ENCODE results near the gene RIN3. TPM values are rescaled to one million over a fixed set of nuclear protein-coding genes. Genes with fewer than 3 reads are reported as not detected.

RIN3 gene
- polyA plus RNA-seq, 6 donors from 2014 or later = 7.6 to 43.7 (median 24.5) TPM

GRCh38 chr14:92575748-92576303 is 62.2 kb downstream of the RIN3 start:
- peak overlapping the region in 3 of 6 donors; percentile 6 to 91 (median 22) for H3K27ac Mint-ChIP-seq
- H3K4me1 Mint-ChIP-seq = peaks cover 33 to 54% (median 37%) of the 10 kb centered on the region in 3 donors
- H3K4me3 Mint-ChIP-seq = peak overlapping the region in 2 of 8 donors; percentile 6 to 84
- no peaks in the 10 kb centered on the region for H3K9me3 Mint-ChIP-seq
- ATAC-seq (ENCODE audit: low read depth in 2 of 2) (no peak), DNase-seq (no peak)
- H3K27me3 Mint-ChIP-seq = no peaks in the 10 kb centered on the region
- H3K36me3 Mint-ChIP-seq = peaks cover 0 to 22% of the 10 kb centered on the region in 2 donors

- peaks cover 0 to 2% (median 0%) of the 10 kb centered on the region in 7 donors for H3K9me3 Mint-ChIP-seq
- peaks cover 41 to 69% (median 46%) of the 10 kb centered on the region in 3 donors for H3K4me1 Mint-ChIP-seq
- H3K36me3 Mint-ChIP-seq = peaks cover 0 to 17% of the 10 kb centered on the region in 2 donors
- DNase-seq (peak; percentile 48), ATAC-seq (ENCODE audit: low read depth in 2 of 2) (peak; percentile 84 to 86)
- peak overlapping the region; percentile 23 to 91 (median 78) for H3K4me3 Mint-ChIP-seq
- no peaks in the 10 kb centered on the region for H3K27me3 Mint-ChIP-seq
- peak overlapping the region; percentile 56 to 96 (median 88) for H3K27ac Mint-ChIP-seq
Measured at GRCh38 chr14:92577321-92577742, 63.8 kb downstream of the RIN3 start.

GRCh38 chr14:92578511-92578910 is 64.9 kb downstream of the RIN3 start:
- H3K4me3 Mint-ChIP-seq = peak overlapping the region in 3 of 8 donors; percentile 45 to 77 (median 71)
- DNase-seq (no peak), ATAC-seq (ENCODE audit: low read depth in 2 of 2) (no peak)
- H3K27me3 Mint-ChIP-seq = no peaks in the 10 kb centered on the region
- H3K36me3 Mint-ChIP-seq = peaks cover 0 to 28% of the 10 kb centered on the region in 2 donors
- peaks cover 0 to 5% (median 4%) of the 10 kb centered on the region in 7 donors for H3K9me3 Mint-ChIP-seq
- H3K27ac Mint-ChIP-seq = peak overlapping the region in 3 of 6 donors; percentile 1 to 91 (median 71)
- peaks cover 48 to 80% (median 56%) of the 10 kb centered on the region in 3 donors for H3K4me1 Mint-ChIP-seq

GRCh38 chr14:92579244-92579936 is 65.8 kb downstream of the RIN3 start:
- H3K4me1 Mint-ChIP-seq = peaks cover 48 to 88% (median 58%) of the 10 kb centered on the region in 3 donors
- peaks cover 0 to 5% (median 4%) of the 10 kb centered on the region in 7 donors for H3K9me3 Mint-ChIP-seq
- peaks cover 0 to 28% of the 10 kb centered on the region in 2 donors for H3K36me3 Mint-ChIP-seq
- no peaks in the 10 kb centered on the region for H3K27me3 Mint-ChIP-seq
- H3K4me3 Mint-ChIP-seq = peak overlapping the region in 1 of 8 donors; percentile 37
- no peak for ATAC-seq (ENCODE audit: low read depth in 2 of 2)
- peak overlapping the region in 1 of 6 donors; percentile 79 for H3K27ac Mint-ChIP-seq
- no peak for DNase-seq

GRCh38 chr14:92581206-92581605 is 67.6 kb downstream of the RIN3 start:
- Mint-ChIP-seq H3K36me3 (peaks cover 0 to 28% of the 10 kb centered on the region in 2 donors), H3K4me3 (peak overlapping the region in 2 of 8 donors; percentile 64 to 84), H3K27ac (peak overlapping the region in 3 of 6 donors; percentile 39 to 65 (median 48)), H3K9me3 (peaks cover 0 to 5% (median 4%) of the 10 kb centered on the region in 7 donors), H3K4me1 (peaks cover 57 to 98% (median 61%) of the 10 kb centered on the region in 3 donors), H3K27me3 (no peaks in the 10 kb centered on the region)
- DNase-seq (no peak), ATAC-seq (ENCODE audit: low read depth in 2 of 2) (no peak)

GRCh38 chr14:92581966-92582566 is 68.5 kb downstream of the RIN3 start:
- H3K4me3 Mint-ChIP-seq = peak overlapping the region in 5 of 8 donors; percentile 1 to 84 (median 61)
- H3K36me3 Mint-ChIP-seq = peaks cover 1 to 28% of the 10 kb centered on the region in 2 donors
- ATAC-seq (ENCODE audit: low read depth in 2 of 2) (peak in 1 of 2 donors; percentile 42), DNase-seq (no peak)
- H3K9me3 Mint-ChIP-seq = peaks cover 0 to 5% (median 4%) of the 10 kb centered on the region in 7 donors
- peak overlapping the region in 5 of 6 donors; percentile 16 to 84 (median 67) for H3K27ac Mint-ChIP-seq
- H3K4me1 Mint-ChIP-seq = peaks cover 55 to 98% (median 60%) of the 10 kb centered on the region in 3 donors
- H3K27me3 Mint-ChIP-seq = no peaks in the 10 kb centered on the region

GRCh38 chr14:92582706-92583452 is 69.3 kb downstream of the RIN3 start:
- DNase-seq (no peak), ATAC-seq (ENCODE audit: low read depth in 2 of 2) (peak; percentile 36 to 80)
- Mint-ChIP-seq H3K27me3 (no peaks in the 10 kb centered on the region), H3K36me3 (peaks cover 5 to 28% of the 10 kb centered on the region in 2 donors), H3K4me3 (peak overlapping the region in 4 of 8 donors; percentile 1 to 78 (median 58)), H3K9me3 (peaks cover 0 to 5% (median 4%) of the 10 kb centered on the region in 7 donors), H3K27ac (peak overlapping the region in 3 of 6 donors; percentile 6 to 65 (median 62)), H3K4me1 (peaks cover 51 to 98% (median 56%) of the 10 kb centered on the region in 3 donors)

DNA sequence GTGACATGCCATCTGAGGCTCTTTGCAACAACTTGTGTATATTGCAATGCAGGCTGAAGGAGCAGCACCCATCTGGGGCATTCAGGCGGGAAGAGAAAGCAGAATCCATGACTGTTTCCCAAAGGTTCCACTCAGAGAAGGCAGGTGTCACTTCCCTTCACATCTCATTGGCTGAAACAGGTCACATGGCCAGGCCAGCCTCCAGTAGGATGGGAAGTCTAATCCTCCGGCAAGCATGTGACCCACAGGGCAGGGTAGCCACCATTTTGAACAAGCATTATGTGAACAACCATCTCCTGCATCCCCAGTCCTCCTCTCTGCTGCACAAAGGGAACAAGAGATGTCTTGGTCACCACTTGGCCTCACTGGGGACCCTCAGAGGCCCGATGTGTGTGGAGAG is 70.6 kb downstream of the RIN3 start:
- no peak for ATAC-seq (ENCODE audit: low read depth in 2 of 2)
- H3K9me3 Mint-ChIP-seq = peaks cover 0 to 5% (median 4%) of the 10 kb centered on the region in 7 donors

DNA sequence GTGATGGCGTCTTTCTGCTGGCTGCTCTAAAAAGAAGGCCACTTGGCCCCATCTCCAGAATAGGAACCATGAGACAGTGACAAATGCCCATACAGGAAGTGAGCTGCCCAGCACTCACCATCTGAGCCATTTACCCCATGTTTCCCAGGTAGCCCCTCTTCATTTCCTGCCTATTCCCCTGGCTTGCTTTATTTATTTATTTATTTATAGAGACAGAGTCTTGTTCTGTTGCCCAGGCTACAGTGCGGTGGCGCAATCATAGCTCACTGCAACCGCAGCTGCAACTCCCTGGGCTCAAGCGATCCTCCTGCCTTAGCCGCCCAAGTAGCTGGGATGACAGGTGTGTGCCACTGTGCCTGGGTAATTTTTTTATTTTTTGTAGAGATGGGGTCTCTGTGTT is 71.2 kb downstream of the RIN3 start:
- no peak for ATAC-seq (ENCODE audit: low read depth in 2 of 2)
- DNase-seq = no peak
- H3K27ac Mint-ChIP-seq = peak overlapping the region in 3 of 6 donors; percentile 33 to 77 (median 56)
- peaks cover 5 to 22% of the 10 kb centered on the region in 2 donors for H3K36me3 Mint-ChIP-seq
- peaks cover 50 to 91% (median 60%) of the 10 kb centered on the region in 3 donors for H3K4me1 Mint-ChIP-seq
- H3K27me3 Mint-ChIP-seq = no peaks in the 10 kb centered on the region
- H3K4me3 Mint-ChIP-seq = peak overlapping the region in 1 of 8 donors; percentile 7
- peaks cover 0 to 5% (median 4%) of the 10 kb centered on the region in 7 donors for H3K9me3 Mint-ChIP-seq

More for the DNA sequence above, 70.6 kb downstream of the RIN3 start:
- DNase-seq = no peak
- no peaks in the 10 kb centered on the region for H3K27me3 Mint-ChIP-seq
- H3K36me3 Mint-ChIP-seq = peaks cover 5 to 28% of the 10 kb centered on the region in 2 donors
- H3K4me3 Mint-ChIP-seq = no peak overlapping the region
- H3K27ac Mint-ChIP-seq = peak overlapping the region in 1 of 6 donors; percentile 3
- H3K4me1 Mint-ChIP-seq = peaks cover 50 to 91% (median 54%) of the 10 kb centered on the region in 3 donors

- Mint-ChIP-seq H3K4me3 (peak overlapping the region in 5 of 8 donors; percentile 17 to 74 (median 29)), H3K4me1 (peaks cover 53 to 91% (median 71%) of the 10 kb centered on the region in 3 donors), H3K27ac (peak overlapping the region in 5 of 6 donors; percentile 42 to 83 (median 53)), H3K36me3 (peaks cover 5 to 15% of the 10 kb centered on the region in 2 donors), H3K27me3 (no peaks in the 10 kb centered on the region), H3K9me3 (peaks cover 0 to 5% (median 4%) of the 10 kb centered on the region in 7 donors)
- DNase-seq = no peak
- ATAC-seq (ENCODE audit: low read depth in 2 of 2) = no peak
Measured at GRCh38 chr14:92585981-92586937, 72.7 kb downstream of the RIN3 start.

GRCh38 chr14:92586963-92587699 is 73.5 kb downstream of the RIN3 start:
- Mint-ChIP-seq H3K27ac (peak overlapping the region in 4 of 6 donors; percentile 50 to 88 (median 79)), H3K36me3 (peaks cover 11 to 21% of the 10 kb centered on the region in 2 donors), H3K27me3 (no peaks in the 10 kb centered on the region), H3K4me1 (peaks cover 54 to 90% (median 69%) of the 10 kb centered on the region in 3 donors), H3K9me3 (peaks cover 0 to 6% (median 3%) of the 10 kb centered on the region in 7 donors), H3K4me3 (peak overlapping the region in 4 of 8 donors; percentile 13 to 68 (median 27))
- ATAC-seq (ENCODE audit: low read depth in 2 of 2) (no peak), DNase-seq (no peak)

Measured in naive B cell (primary cell).